Left renal cortex interstitium (tissue), 4 donors: Measurements from ENCODE around the gene MEFV. TPM values are rescaled to one million over a fixed set of nuclear protein-coding genes. Genes with fewer than 3 reads are reported as not detected.
"Not testable (repeated sequence)": the region's sequence is repeated elsewhere in the genome, so short reads cannot be mapped to it uniquely, and the experiment has no call there.

ENCODE experiments used
- DNase-seq, 4 donors: peaks; one replicate each; pipeline ENCODE4 v3.0.0-alpha.2; 2013; ENCODE audit warnings: low read depth in 4 of 4, low spot score in 2 of 4, missing footprints in 1 of 4
- polyA plus RNA-seq, 4 donors: library from polyadenylated mRNA; unstranded; fragments of 120-200 nt; gene quantifications; one replicate each; pipeline ENCODE4 v1.2.1, GENCODE V29; 2013; ENCODE audit not compliant: insufficient read length in 4 of 4

Gene MEFV
- polyA plus RNA-seq, 4 donors: 0.16 to 0.51 (median 0.29) TPM

- DNase-seq: not testable (repeated sequence)
These were observed 14.8 kb upstream of the MEFV start for GRCh38 chr16:3271281-3271680.

GRCh38 chr16:3270718-3271117 is 14.3 kb upstream of the MEFV start:
- not testable (repeated sequence) for DNase-seq

GRCh38 chr16:3268294-3268693 is 11.9 kb upstream of the MEFV start:
- DNase-seq: no peak

- no peak for DNase-seq
These were observed 10.6 kb upstream of the MEFV start for GRCh38 chr16:3266873-3267537.

- peak; percentile 66 to 95 (median 88) for DNase-seq
These were observed 8.0 kb upstream of the MEFV start for GRCh38 chr16:3264137-3265036.

- no peak for DNase-seq
These were observed 6.1 kb upstream of the MEFV start for GRCh38 chr16:3262517-3262916.

GRCh38 chr16:3259836-3260235 is 3.4 kb upstream of the MEFV start:
- DNase-seq: no peak

GRCh38 chr16:3256866-3257465 is 533 bp upstream of the MEFV start:
- DNase-seq: no peak

- no peak for DNase-seq
These were observed 2.1 kb downstream of the MEFV start for GRCh38 chr16:3254309-3254708.

GRCh38 chr16:3252967-3253366 is 3.5 kb downstream of the MEFV start:
- DNase-seq: no peak

- no peak for DNase-seq
These were observed 7.0 kb downstream of the MEFV start for GRCh38 chr16:3249451-3249850.

- DNase-seq: no peak
These were observed 7.4 kb downstream of the MEFV start for GRCh38 chr16:3249020-3249419.

- DNase-seq: no peak
These were observed 7.8 kb downstream of the MEFV start for GRCh38 chr16:3248596-3248995.

GRCh38 chr16:3246876-3247275 is 9.6 kb downstream of the MEFV start:
- DNase-seq: no peak

GRCh38 chr16:3246002-3246401 is 10.4 kb downstream of the MEFV start:
- no peak for DNase-seq

GRCh38 chr16:3243882-3244281 is 12.6 kb downstream of the MEFV start:
- no peak for DNase-seq

- DNase-seq: no peak
These were observed 13.7 kb downstream of the MEFV start for GRCh38 chr16:3242709-3243108.

- no peak for DNase-seq
These were observed 14.7 kb downstream of the MEFV start for GRCh38 chr16:3241761-3242160.

- DNase-seq: no peak
These were observed 20.4 kb downstream of the MEFV start for GRCh38 chr16:3235856-3236669.

- DNase-seq: peak; percentile 88 to 95 (median 91)
These were observed 21.4 kb downstream of the MEFV start, which contains the start of gene ZNF200 for GRCh38 chr16:3234857-3235561. ZNF200 (minus strand) TSS chr16:3235158; CDS start chr16:3233755, 1,403 bp downstream.
